ENCODE data around the gene CADM2.

CADM2 gene

DNA sequence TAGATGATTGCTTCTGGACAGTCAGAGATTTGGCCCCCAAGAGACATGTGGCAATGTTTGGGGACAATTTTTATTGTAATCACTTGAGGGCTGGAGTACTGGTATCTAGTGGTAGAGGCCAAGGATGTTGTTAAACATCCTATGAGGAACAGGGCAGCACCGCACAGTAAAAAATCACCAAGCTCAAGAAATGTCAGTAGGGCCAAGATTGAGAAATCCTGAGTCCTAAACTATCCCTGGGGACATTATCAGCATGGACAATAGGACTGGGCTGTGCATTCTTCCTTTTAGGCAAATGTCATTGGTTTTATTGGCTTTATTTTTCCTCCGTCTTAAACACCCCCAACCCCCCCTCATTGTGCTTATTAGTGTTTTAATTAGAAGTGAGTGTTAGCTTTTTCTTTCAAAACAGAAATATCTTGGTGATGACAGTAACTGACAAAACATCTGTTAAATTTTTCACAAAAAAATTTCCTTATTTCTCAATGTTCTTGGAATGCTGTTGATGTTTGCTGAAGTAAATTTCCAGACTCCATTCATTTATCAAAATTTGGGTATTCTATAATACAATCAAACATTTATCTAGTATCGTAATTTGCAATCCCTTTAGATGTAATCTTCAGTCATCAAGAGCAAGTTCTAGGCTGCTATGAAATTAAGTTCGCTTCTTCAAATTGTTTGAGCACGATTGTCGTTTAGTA is 1087.8 kb downstream of the CADM2 start:
- DNase-seq = no peak

DNA sequence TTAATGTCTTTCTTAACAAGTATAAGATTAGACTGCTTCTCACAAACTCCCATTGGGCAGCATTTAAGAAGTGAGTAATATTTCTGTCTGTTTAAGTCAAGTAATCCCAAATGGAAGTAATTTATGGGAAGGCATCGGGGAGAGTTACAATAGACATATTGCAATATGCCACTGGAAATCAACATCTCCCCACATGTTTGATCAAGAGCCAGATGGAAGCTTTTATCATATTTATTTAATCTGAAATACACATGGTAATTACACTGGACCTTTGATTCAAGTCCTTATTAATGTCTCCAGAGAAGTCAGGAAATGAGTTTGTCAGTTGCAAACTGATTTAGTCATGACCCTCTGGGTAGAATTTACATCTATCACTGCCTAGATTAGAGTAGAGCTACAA is 1088.4 kb downstream of the CADM2 start:
- peak; percentile 16 for DNase-seq

DNA sequence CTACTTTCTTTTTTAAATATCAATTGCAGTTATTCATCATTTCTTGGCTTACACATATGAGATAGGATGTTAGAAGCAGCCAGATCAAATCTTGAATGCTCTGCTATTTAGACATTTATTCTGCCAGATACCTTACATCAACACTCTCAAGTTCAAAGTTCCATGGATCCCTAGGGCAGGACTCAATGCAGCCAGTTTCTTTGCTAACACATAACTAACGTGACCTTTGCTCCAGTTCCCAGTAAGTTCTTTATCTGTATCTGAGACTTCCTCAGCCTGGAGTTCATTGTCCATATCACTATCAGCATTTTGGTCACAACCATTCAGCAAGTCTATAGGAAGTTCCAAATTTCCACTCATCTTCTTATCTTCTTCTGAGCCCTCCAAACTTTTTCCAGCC is 1092.3 kb downstream of the CADM2 start:
- no peak for DNase-seq

DNA sequence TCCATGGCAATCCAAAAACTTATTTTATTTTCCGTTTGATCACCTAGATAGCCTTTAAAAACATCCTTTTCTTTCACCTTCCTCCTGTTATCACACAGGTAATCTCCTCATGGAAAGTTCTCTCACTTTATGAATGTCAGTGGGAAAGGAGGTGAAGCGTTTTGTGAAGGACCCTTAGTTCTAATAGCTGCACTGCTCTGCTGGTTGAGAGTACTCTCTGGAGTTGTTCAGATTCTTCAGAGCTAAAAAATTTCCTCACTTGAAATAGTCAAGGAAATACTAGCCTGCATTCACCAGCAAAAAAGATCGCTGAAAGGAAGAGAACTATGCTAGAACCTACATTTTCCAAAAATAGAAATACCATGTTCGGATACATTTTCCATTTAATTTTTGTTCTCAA is 1097.2 kb downstream of the CADM2 start:
- DNase-seq = no peak

DNA sequence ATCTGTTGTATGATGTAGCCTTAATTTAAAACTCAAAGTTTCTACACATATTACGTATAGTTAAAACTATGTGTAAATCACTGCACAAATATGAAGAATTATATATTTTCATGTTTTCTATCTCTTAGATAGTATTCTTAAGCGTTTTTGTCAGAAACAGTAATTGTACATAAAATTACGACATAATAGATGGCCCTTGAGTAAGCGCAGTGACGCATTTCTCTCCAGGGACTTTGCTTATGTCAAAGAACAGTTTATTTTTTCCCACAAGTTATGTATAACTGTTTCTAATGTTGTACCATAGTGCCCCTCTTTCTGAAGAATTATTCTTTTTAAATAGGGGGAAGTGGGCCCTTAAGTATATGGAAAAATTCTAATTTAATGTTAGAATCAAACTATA is 1098.2 kb downstream of the CADM2 start:
- DNase-seq = no peak

DNA sequence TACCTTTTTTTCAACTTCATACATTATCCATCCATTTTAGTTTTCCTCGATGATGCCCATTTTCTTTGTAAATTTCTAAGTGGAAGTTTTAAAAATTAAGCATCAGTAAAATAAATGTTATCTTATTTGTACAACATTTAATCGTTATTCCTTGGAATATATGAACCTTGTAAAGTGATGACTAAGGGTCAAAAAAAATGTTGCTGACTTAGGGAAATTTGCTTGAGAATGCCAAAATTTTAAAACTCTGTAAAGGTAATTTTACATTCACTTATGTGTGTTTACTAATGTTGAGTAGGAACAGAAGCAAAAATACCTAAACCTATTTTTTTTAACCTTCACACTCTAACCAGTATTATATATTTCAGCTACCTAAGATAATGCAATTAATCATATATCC is 1115.0 kb downstream of the CADM2 start:
- DNase-seq = no peak

DNA sequence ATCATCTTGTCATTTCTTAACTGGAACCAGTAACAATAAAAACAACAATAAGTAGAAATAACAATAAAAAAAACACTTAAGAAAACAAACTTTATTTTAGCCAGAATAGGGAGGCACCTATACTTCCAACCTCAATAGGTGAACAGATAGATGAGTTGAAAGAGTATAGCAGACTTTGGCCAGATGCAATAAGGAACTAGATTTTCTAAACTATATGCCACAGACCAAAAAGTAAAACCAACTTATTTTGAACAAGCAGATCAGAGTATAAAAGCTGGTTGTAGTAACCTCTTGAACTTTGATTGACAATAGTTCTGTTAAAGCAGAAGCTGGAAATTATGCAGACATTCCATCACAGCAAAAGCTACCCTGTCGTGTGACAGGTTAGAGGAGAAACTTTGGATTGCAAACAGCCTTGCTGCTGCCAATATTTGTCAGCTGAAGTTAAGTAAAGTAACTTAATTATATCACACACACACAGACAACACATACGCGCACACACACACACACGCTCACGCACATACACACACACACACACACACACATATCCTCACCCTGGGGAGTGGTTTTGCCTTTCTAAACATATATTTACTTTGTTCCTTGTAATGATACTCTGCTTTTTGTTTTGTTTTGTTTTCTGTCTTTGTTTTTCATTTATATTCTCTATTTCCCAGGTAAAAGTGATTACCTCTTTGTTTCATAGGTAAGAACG is 1128.5 kb downstream of the CADM2 start:
- DNase-seq = no peak

DNA sequence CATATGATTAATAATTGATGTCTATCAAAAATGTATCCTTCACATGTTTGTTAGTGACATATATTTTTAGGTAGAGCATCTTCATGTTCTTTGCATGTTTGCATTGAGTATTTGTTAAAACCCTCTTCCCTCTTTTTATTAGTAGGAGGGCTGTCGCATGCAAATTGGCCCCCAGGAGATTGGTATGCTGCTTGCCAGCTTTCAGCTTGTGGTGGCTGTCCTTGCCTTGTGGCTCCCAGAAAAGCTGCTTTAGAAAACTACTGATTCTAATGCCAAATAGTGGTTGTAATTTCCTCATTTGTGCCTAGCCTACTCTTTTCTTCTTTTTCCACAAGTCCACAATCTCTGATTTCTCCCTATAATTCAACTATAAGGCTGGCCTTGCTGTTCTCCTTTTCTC is 1145.4 kb downstream of the CADM2 start:
- DNase-seq = no peak

DNA sequence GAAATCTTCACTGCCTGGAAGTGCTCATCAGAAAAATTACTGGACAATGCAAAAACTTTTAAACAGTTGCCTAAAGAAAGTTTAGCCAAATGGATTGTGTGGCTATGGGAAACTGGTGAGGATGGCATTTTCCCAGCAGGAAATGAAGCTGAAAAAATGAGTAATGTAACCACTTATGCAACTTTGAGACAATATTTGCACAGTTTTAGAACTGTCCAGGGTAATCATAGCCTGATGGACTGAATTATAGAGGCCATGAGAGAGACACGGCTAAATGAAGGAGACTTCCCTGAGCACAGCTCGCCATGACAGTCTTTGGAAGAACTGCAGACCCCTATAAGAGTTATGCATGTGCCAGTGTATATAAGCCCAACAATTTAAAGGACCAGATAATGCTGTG is 1150.6 kb downstream of the CADM2 start:
- DNase-seq = no peak
